CD4-positive, alpha-beta T cell (primary cell): ENCODE measurements around the gene CHRM5. TPM values are rescaled to one million over a fixed set of nuclear protein-coding genes. Genes with fewer than 3 reads are reported as not detected.

ENCODE experiments used
- ATAC-seq: fragments of 200-7000 bp; cut with Tn5 transposase; one replicate; pipeline ENCODE4 v1.10.0; 2022; ENCODE audit warnings: mild to moderate bottlenecking; ENCODE audit not compliant: poor library complexity
- CTCF ChIA-PET: fragments of 350-600 bp; sonication (Branson Sonifier 250); formaldehyde crosslinking; loops from one replicate; lab custom pipeline; 2021; ENCODE audit warnings: antibody characterized with exemption, inconsistent platforms; lab: Charles Lee
- POLR2A ChIA-PET: fragments of 350-600 bp; sonication (Branson Sonifier 250); formaldehyde crosslinking; loops from one replicate; lab custom pipeline; 2021; ENCODE audit warnings: antibody characterized with exemption, inconsistent platforms; lab: Charles Lee
- DNase-seq, 14 experiments: peaks; one replicate each; pipeline ENCODE4 v3.0.0-alpha.2; 2013 to 2020; ENCODE audit warnings: mixed read lengths in 2 of 14
- H3K27ac ChIP-seq, 2 donors: one replicate each; pipeline versions ENCODE4 v1.5.1 to v1.7.0; 2013; ENCODE audit warnings: low read length in 2 of 2, low read depth in 1 of 2, mild to moderate bottlenecking in 1 of 2
- H3K27me3 ChIP-seq, 2 experiments: 1 replicate in 1 of 2; 2 replicates in 1 of 2; pipeline versions ENCODE4 v1.6.1 to v1.7.0; 2013; ENCODE audit warnings: low read length in 2 of 2, control low read depth in 1 of 2, mild to moderate bottlenecking in 1 of 2, moderate library complexity in 1 of 2; ENCODE audit not compliant: insufficient read depth in 2 of 2, control insufficient read depth in 1 of 2
- H3K36me3 ChIP-seq: one replicate; pipeline ENCODE4 v1.6.1; 2013; ENCODE audit warnings: low read length, control low read depth; ENCODE audit not compliant: insufficient read depth
- H3K4me1 ChIP-seq: one replicate; pipeline ENCODE4 v1.6.1; 2013; ENCODE audit warnings: low read length, control low read depth; ENCODE audit not compliant: insufficient read depth
- H3K4me3 ChIP-seq: one replicate; pipeline ENCODE4 v1.5.1; 2013; ENCODE audit warnings: mild to moderate bottlenecking, low read length, moderate library complexity
- H3K9me3 ChIP-seq, 2 experiments: 1 replicate in 1 of 2; 2 replicates in 1 of 2; pipeline versions ENCODE4 v1.6.1 to v1.7.0; 2013; ENCODE audit warnings: low read length in 2 of 2, mild to moderate bottlenecking in 2 of 2, control low read depth in 1 of 2, moderate library complexity in 1 of 2; ENCODE audit not compliant: control insufficient read depth in 1 of 2, insufficient read depth in 1 of 2
- H3K27ac Mint-ChIP-seq: one replicate; pipeline ENCODE4 v1.8.0; 2020; ENCODE audit warnings: mixed read lengths
- H3K27me3 Mint-ChIP-seq: one replicate; pipeline ENCODE4 v1.8.0; 2021; ENCODE audit warnings: mixed read lengths
- H3K36me3 Mint-ChIP-seq: one replicate; pipeline ENCODE4 v1.8.0; 2021; ENCODE audit warnings: low read depth, mixed read lengths
- H3K4me1 Mint-ChIP-seq: one replicate; pipeline ENCODE4 v1.8.0; 2021; ENCODE audit warnings: low read depth, mixed read lengths
- H3K4me3 Mint-ChIP-seq: one replicate; pipeline ENCODE4 v1.8.0; 2020; ENCODE audit warnings: mild to moderate bottlenecking, mixed read lengths
- H3K9me3 Mint-ChIP-seq: one replicate; pipeline ENCODE4 v1.8.0; 2020; ENCODE audit warnings: mixed read lengths
- intact Hi-C, 2 experiments: fragments of 100-400 bp; cut with DNase I in 1 of 2; cut with micrococcal nuclease in 1 of 2; formaldehyde crosslinking; loops; one replicate each; pipeline versions ENCODE4 v1.15.1 to v1.9.0; 2023 to 2025; cut with DNase I, micrococcal nuclease
- total RNA-seq, 174 experiments: library from RNA in 2 of 174; stranded (reverse) in 2 of 174; gene quantifications; one replicate each; pipeline ENCODE4 v1.2.3 and lab custom pipeline; 2021 to 2026
- TF ChIP-seq, protein P1 (sequence below): fragments of 200-600 bp; IDR thresholded peaks from one replicate; pipeline ENCODE4 v1.8.0; 2022; ENCODE audit warnings: antibody characterized with exemption, mild to moderate bottlenecking

CHRM5 gene
- total RNA-seq, 2 experiments from 2014 or later, result not detected

DNA sequence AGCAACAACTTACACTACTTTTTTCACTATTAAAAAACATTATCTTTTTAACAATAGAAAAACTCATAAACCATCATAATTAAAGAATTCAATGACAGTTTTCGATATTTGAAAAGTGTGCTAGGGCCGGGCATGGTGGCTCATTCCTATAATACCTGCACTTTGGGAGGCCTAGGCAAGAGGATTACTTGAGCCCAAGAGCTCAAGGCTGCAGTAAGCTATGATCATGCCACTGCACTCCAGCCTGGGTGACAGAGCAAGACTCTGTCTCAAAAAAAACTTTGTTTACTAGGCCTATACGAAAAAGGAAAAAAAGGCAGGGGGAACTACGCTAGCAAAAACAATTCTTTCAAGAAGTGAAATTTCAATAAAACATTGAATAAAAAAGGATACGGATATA lies 42.6 kb downstream of the CHRM5 start:
- H3K27ac Mint-ChIP-seq, result no peak overlapping the region
- no peaks in the 10 kb centered on the region for H3K27me3 Mint-ChIP-seq
- Histone ChIP-seq H3K27ac (no peak overlapping the region), H3K27me3 (no peaks in the 10 kb centered on the region), H3K36me3 (no peaks in the 10 kb centered on the region), H3K9me3 (no peaks in the 10 kb centered on the region), H3K4me1 (no peaks in the 10 kb centered on the region), H3K4me3 (no peak overlapping the region)
- DNase-seq, result no peak
- H3K4me1 Mint-ChIP-seq, result no peaks in the 10 kb centered on the region
- POLR2A ChIA-PET, result no interaction called here
- intact Hi-C loops, result no loop called here
- no peaks in the 10 kb centered on the region for H3K9me3 Mint-ChIP-seq
- H3K36me3 Mint-ChIP-seq, result no peaks in the 10 kb centered on the region
- ATAC-seq, result no peak
- no peak overlapping the region for H3K4me3 Mint-ChIP-seq
- TF ChIP-seq, protein P1, sequence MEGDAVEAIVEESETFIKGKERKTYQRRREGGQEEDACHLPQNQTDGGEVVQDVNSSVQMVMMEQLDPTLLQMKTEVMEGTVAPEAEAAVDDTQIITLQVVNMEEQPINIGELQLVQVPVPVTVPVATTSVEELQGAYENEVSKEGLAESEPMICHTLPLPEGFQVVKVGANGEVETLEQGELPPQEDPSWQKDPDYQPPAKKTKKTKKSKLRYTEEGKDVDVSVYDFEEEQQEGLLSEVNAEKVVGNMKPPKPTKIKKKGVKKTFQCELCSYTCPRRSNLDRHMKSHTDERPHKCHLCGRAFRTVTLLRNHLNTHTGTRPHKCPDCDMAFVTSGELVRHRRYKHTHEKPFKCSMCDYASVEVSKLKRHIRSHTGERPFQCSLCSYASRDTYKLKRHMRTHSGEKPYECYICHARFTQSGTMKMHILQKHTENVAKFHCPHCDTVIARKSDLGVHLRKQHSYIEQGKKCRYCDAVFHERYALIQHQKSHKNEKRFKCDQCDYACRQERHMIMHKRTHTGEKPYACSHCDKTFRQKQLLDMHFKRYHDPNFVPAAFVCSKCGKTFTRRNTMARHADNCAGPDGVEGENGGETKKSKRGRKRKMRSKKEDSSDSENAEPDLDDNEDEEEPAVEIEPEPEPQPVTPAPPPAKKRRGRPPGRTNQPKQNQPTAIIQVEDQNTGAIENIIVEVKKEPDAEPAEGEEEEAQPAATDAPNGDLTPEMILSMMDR, result no peak
- CTCF ChIA-PET, result no interaction called here

DNA sequence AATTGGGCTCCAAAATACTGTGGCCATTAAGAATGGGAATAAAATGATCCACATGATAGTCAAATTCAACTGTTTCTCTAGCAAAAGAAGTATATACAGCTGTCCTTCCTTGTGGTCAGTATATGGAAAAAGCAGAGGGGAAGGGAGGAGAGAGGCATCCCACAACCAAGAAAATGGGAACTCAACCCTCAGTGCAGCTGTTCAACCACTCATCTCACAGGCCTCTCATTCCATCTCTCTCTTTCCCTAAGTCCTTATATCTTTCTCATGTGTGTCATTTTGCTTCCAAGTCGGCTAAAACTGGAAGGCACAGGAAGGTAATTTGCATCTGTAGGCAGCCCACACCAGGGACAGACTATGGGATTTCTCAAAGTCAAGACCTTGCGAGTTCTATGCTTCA lies 43.2 kb downstream of the CHRM5 start:
- CTCF ChIA-PET, result no interaction called here
- TF ChIP-seq, protein P1, result no peak

DNA sequence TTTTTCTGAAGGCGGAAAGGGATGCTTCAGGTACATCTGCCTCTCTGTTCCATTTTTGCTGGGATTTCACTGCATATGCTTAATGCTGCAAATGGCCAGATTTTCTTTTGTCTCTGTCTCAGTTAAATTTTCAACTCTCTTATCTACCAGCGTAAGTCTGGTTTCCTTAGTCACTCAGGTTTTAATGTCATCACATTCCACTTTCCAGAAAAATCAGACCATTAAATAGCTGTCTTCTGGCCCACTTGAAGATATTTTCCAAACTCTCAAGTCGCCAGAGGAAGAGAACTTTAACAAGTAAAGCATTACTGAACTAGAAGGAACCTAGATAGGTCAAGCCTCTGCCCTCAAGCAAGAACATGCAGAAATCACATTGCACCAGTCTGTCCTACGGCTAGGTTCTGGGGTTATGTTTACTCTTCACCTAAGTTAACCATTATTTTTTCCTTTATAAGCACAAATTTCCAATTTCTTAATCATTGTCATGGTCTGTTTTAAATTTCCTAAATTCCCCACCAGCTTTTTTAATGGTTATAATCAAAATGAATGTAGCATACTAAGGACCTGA lies 44.2 kb downstream of the CHRM5 start:
- no peak overlapping the region for H3K27ac Mint-ChIP-seq
- Histone ChIP-seq H3K4me1 (no peaks in the 10 kb centered on the region), H3K4me3 (no peak overlapping the region), H3K9me3 (no peaks in the 10 kb centered on the region), H3K36me3 (no peaks in the 10 kb centered on the region), H3K27me3 (no peaks in the 10 kb centered on the region), H3K27ac (no peak overlapping the region)
- ATAC-seq, result no peak
- H3K4me1 Mint-ChIP-seq, result peaks cover 5% of the 10 kb centered on the region
- H3K27me3 Mint-ChIP-seq, result no peaks in the 10 kb centered on the region
- POLR2A ChIA-PET, result no interaction called here
- TF ChIP-seq, protein P1, result no peak
- intact Hi-C loops, result no loop called here
- H3K9me3 Mint-ChIP-seq, result no peaks in the 10 kb centered on the region
- no peak for DNase-seq
- CTCF ChIA-PET, result no interaction called here
- no peaks in the 10 kb centered on the region for H3K36me3 Mint-ChIP-seq
- H3K4me3 Mint-ChIP-seq, result no peak overlapping the region

More for the DNA sequence above, 43.2 kb downstream of the CHRM5 start:
- Histone ChIP-seq H3K4me1 (no peaks in the 10 kb centered on the region), H3K36me3 (no peaks in the 10 kb centered on the region), H3K4me3 (no peak overlapping the region), H3K9me3 (no peaks in the 10 kb centered on the region), H3K27ac (no peak overlapping the region), H3K27me3 (no peaks in the 10 kb centered on the region)
- POLR2A ChIA-PET, result no interaction called here
- Mint-ChIP-seq H3K4me1 (no peaks in the 10 kb centered on the region), H3K27me3 (no peaks in the 10 kb centered on the region), H3K36me3 (no peaks in the 10 kb centered on the region), H3K9me3 (no peaks in the 10 kb centered on the region), H3K27ac (no peak overlapping the region), H3K4me3 (no peak overlapping the region)
- ATAC-seq (no peak), DNase-seq (no peak)
- intact Hi-C loops, result no loop called here
